T-helper 2 cell treated with Interferon-gamma antibody and Interleukin-4, amounts not matched to agents 5 μg/mL and 100 μg/mL, for 36 hours (primary cell): ENCODE results near the gene SERTAD2.
A peak's percentile ranks its signal among the peaks of the same experiment; 100 is the strongest.

Experiments
- DNase-seq: peaks from one replicate; pipeline ENCODE4 v3.0.0; 2021; ENCODE audit warnings: low spot score
- H3K27ac Mint-ChIP-seq: one replicate; pipeline ENCODE4 v1.8.0; 2021; ENCODE audit warnings: mild to moderate bottlenecking, mixed read lengths
- H3K27me3 Mint-ChIP-seq: one replicate; pipeline ENCODE4 v1.8.0; 2021; ENCODE audit warnings: low read depth, mixed read lengths
- H3K36me3 Mint-ChIP-seq: one replicate; pipeline ENCODE4 v1.8.0; 2021; ENCODE audit warnings: low read depth, mixed read lengths
- H3K4me1 Mint-ChIP-seq: one replicate; pipeline ENCODE4 v1.8.0; 2021; ENCODE audit warnings: low read depth, mixed read lengths
- H3K4me3 Mint-ChIP-seq: one replicate; pipeline ENCODE4 v1.8.0; 2022; ENCODE audit warnings: mild to moderate bottlenecking, moderate library complexity, mixed read lengths
- H3K9me3 Mint-ChIP-seq: one replicate; pipeline ENCODE4 v1.8.0; 2021; ENCODE audit warnings: mixed read lengths

SERTAD2 gene

DNA sequence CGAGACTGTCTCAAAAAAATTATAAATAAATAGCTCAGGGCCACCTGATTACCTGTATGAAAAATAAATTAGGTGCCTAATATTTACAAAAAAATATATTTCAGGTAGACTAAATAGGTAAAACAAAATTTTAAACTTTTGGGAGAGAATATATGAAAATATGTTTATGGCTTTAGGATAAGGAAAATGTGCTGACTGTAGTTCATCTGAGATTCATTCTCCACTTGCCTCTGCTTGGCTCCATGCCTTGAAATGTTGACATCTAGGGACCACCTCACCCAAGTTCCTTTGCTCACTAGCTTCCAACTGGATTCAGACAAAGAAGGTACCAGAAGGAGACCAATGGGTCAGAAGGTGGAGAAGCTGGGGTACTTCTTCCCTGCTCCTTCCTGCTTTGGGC lies 9.7 kb upstream of the SERTAD2 start:
- no peak overlapping the region for H3K27ac Mint-ChIP-seq
- peaks cover 9% of the 10 kb centered on the region for H3K36me3 Mint-ChIP-seq
- no peak for DNase-seq
- H3K9me3 Mint-ChIP-seq, result no peaks in the 10 kb centered on the region
- H3K4me3 Mint-ChIP-seq, result no peak overlapping the region
- peaks cover 53% of the 10 kb centered on the region for H3K4me1 Mint-ChIP-seq
- H3K27me3 Mint-ChIP-seq, result no peaks in the 10 kb centered on the region

DNA sequence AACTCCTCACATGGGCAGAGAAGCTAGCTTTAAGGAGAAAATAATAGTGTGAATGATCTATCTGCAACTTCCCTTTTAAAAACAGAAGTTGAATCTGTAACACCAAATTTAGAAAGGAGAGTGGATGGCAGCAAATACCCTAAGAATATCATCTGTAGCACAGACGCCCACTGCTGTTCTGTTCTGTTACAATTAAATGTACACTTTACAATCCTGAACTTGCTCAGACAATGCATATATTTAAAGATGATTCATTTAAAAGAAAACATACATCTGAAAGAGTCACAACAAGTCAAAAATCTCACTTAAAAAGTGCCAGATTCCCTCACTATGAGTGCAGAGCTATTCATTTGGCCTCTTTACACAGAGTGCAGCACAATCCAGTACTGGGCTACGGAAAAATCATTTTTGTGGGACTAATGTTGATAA lies 8.0 kb upstream of the SERTAD2 start:
- H3K36me3 Mint-ChIP-seq, result peaks cover 4% of the 10 kb centered on the region
- H3K9me3 Mint-ChIP-seq, result no peaks in the 10 kb centered on the region
- H3K4me1 Mint-ChIP-seq, result peaks cover 44% of the 10 kb centered on the region
- no peak for DNase-seq
- H3K4me3 Mint-ChIP-seq, result no peak overlapping the region
- no peak overlapping the region for H3K27ac Mint-ChIP-seq
- no peaks in the 10 kb centered on the region for H3K27me3 Mint-ChIP-seq

DNA sequence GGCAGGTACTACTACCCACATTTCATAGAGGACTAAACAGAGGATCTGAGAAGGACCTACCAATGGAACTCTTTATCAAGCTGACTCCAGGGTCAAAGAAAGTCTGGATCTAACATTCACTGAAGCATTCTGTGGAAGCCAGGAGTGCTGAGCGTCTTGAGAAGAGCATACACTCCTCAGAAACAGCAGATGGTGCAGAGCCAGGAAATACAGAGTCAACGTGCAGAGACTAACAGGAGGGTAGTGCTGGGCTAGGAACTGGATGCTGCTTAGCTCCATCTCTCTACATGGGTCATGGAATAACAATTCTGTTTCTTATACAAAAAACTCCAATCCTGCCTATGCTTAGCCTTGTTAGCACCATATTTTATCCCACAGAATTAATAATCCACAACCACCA lies 5.5 kb upstream of the SERTAD2 start:
- Mint-ChIP-seq H3K27me3 (no peaks in the 10 kb centered on the region), H3K36me3 (peaks cover 4% of the 10 kb centered on the region), H3K4me1 (peaks cover 47% of the 10 kb centered on the region), H3K4me3 (no peak overlapping the region), H3K27ac (no peak overlapping the region), H3K9me3 (no peaks in the 10 kb centered on the region)
- DNase-seq, result no peak

DNA sequence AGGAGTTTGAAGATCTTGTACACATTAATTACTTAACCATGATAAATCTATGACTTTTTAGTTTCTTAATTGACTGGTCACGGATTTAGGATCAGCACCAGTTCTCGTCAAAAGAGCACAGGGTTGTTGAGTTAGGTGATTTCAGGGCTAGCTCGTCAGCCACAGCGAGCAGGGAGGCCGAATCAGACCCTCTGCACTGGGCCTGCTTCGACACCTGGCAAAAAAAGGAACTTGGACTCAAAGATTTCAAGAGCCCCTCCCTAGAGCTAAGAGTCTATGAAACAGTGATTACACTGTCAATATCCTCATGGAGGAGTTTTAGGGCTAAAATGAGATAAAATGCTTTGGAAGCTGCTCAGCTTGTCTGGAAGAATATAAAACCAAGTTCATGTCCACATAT lies 4.6 kb upstream of the SERTAD2 start:
- Mint-ChIP-seq H3K4me1 (peaks cover 41% of the 10 kb centered on the region), H3K27ac (no peak overlapping the region), H3K36me3 (peaks cover 4% of the 10 kb centered on the region), H3K9me3 (no peaks in the 10 kb centered on the region), H3K4me3 (no peak overlapping the region), H3K27me3 (no peaks in the 10 kb centered on the region)
- no peak for DNase-seq

DNA sequence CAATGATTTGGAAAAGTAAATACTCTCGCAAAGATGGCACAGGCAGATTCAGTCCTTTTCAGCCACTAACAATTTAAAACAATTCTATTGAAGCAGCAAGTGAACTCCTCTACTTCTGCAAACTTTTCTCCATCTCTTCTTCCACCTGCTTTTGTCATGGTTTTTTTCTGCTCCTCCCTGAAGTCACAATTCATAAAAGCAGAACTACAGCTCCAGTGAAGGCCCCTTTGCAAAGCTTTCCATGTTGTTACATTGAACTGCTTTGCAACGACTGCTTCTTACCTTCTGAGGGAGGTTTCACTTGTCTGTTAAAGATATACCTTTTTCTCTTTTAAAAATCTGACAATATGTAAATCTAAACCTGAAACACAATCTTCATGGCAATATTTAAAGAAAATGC lies 3.7 kb upstream of the SERTAD2 start:
- peaks cover 45% of the 10 kb centered on the region for H3K4me1 Mint-ChIP-seq
- no peak overlapping the region for H3K27ac Mint-ChIP-seq
- DNase-seq, result no peak
- no peaks in the 10 kb centered on the region for H3K9me3 Mint-ChIP-seq
- H3K27me3 Mint-ChIP-seq, result no peaks in the 10 kb centered on the region
- peaks cover 3% of the 10 kb centered on the region for H3K36me3 Mint-ChIP-seq
- H3K4me3 Mint-ChIP-seq, result no peak overlapping the region

DNA sequence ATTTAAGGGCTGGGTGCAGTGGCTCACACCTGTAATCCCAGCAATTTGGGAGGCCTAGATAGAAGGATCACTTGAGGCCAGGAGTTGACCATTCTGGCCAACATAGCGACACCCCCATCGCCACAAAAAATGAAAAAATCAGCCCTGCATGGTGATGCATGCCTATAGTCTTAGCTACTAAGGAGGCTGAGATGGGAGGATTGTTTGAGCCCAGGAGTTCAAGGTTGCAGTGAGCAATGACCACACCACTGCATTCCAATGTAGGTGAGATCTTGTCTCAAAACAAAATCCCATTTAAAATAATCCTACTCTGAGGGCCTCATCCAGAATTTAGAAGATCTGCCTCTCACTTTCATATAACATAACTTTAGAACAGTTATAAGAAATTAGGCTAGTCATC lies 2.7 kb upstream of the SERTAD2 start:
- Mint-ChIP-seq H3K27ac (no peak overlapping the region), H3K36me3 (peaks cover 3% of the 10 kb centered on the region), H3K4me3 (no peak overlapping the region), H3K27me3 (no peaks in the 10 kb centered on the region), H3K9me3 (no peaks in the 10 kb centered on the region), H3K4me1 (peaks cover 48% of the 10 kb centered on the region)
- DNase-seq, result no peak

DNA sequence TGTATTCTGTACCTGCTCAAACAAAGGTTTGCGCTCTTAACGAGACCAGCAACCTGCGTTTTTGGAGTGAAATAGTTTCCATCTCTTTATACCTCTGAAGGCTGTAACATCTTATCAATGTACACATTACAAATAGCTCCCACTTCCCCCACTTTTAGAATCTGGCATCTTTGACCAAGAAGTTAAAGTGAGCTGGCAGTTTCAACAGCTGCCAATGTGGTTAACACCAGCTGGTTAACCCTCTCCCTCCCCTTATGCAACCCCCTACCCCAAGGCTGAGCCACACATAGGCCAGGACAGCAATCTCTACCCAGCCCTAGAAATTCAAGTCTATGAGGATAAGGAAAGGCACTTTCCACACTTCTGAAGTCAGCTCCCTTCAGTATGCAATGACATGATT lies 2.2 kb upstream of the SERTAD2 start:
- H3K36me3 Mint-ChIP-seq, result peaks cover 3% of the 10 kb centered on the region
- peak overlapping the region; percentile 61 for H3K27ac Mint-ChIP-seq
- peaks cover 50% of the 10 kb centered on the region for H3K4me1 Mint-ChIP-seq
- no peaks in the 10 kb centered on the region for H3K9me3 Mint-ChIP-seq
- H3K27me3 Mint-ChIP-seq, result no peaks in the 10 kb centered on the region
- H3K4me3 Mint-ChIP-seq, result peak overlapping the region; percentile 84
- no peak for DNase-seq

DNA sequence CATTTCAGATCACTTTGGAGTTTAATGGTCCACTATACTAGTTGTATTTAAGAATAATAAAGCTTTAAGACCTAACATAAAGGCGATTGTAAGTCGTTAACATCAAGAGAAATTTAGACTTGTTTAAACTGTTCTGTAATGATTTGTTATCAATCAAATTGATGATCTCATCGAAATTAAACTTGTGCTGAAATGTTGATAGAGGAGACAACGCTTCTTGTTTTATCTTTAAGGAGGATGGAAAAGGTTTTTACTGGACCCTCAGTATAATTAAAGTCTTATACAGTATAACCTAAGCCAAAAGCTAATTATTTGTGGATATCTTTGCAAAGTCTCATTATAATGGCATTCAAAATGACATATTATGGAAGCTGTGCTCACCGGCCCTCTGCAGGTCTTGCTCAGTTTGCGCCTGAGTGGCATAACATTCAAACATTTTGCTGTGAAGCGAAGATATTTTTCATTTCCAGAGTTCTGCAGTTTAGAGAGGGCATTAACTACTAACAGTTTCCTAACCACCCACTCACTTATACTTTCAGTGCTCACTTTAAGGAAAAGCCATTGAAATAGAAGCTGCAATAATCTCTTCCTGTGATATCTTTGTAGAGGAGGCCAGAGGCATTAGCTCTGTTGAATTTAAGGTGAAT lies 1.4 kb upstream of the SERTAD2 start:
- peaks cover 3% of the 10 kb centered on the region for H3K36me3 Mint-ChIP-seq
- DNase-seq, result peak; percentile 54
- peaks cover 52% of the 10 kb centered on the region for H3K4me1 Mint-ChIP-seq

DNA sequence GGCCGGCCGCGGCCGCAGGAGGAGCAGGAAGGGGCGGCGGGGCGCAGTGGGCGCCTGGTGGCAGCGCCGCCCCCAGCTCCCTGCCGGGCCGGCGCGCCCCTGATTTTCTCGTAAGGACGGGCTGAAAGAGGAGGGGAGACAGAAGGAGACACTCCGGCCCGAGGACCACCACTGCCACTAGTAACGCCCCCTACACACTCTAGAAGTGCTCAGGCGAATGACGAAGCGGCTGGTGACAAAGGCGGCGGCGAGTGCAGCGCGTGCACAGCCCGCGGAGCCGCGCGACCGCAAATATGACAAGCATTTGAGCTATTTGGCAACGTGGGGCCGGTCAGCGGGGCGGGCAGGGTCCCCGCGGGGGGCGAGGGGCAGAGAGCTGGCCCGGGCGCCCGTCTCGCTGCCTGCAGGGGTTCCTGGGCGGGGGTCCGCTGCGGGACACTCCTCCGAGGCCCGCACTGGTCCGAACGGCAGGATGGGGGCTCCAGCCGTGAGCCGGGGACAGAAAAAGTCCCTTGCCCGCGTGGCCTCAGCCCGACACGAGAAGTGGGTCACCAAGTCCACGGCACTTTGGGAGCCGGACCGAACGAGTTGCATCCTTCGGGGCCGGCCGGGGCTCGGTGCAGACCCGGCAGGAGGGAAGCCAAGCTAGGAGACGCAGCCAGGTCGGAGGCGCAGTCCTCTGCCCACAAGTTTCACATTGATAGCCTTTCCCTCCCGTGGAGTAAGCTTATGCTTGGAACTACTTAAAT lies 524 bp upstream of the SERTAD2 start:
- peak; percentile 60 for DNase-seq
- Mint-ChIP-seq H3K9me3 (no peaks in the 10 kb centered on the region), H3K27me3 (no peaks in the 10 kb centered on the region), H3K36me3 (no peaks in the 10 kb centered on the region), H3K4me1 (peaks cover 52% of the 10 kb centered on the region), H3K27ac (peak overlapping the region; percentile 87), H3K4me3 (peak overlapping the region; percentile 84)

More for the DNA sequence above, 1.4 kb upstream of the SERTAD2 start:
- Mint-ChIP-seq H3K27me3 (no peaks in the 10 kb centered on the region), H3K27ac (peak overlapping the region; percentile 82), H3K4me3 (peak overlapping the region; percentile 84), H3K9me3 (no peaks in the 10 kb centered on the region)

DNA sequence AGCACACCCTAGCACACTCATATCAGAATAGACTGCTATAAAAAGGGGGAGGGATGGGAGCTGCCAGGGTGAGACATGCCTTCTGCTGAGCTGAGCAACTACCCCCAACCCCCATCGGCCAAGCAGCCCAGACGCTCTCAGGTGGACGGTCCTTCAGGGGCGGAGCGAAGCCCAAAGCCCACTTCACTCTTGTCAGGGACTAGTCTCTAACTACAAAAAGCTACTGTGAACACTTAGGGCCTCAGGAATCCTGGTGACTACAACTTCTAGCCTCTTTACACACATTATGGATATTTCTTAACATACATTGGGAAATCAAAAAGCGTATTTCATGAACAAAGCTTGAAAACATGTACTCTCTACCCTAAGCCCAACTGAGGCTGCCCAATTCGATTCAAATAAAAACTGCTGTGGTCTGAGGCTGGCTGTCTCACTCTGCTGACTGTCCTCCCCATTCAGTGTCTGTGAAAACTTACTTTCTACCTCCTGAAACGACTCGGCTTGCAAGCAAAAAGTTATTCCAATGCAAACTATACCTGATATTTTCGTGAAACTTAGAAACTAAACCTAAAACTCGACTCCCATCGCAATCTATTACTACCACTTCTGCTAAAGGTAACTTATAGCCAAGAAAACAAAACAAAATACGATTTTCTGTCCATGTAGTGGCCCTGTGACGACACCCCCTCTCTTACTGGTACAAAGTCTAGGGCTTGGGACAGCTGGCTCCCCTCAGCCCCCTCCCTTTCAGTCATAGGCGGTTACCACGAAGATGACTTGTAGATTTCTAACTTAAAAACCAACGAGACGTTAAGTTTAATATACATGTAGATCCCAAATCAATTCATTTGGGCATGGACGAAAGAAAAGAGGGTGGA lies 1.2 kb downstream of the SERTAD2 start:
- peak; percentile 32 for DNase-seq
- H3K4me3 Mint-ChIP-seq, result peak overlapping the region; percentile 90
- no peaks in the 10 kb centered on the region for H3K27me3 Mint-ChIP-seq
- peaks cover 58% of the 10 kb centered on the region for H3K4me1 Mint-ChIP-seq
- peaks cover 4% of the 10 kb centered on the region for H3K36me3 Mint-ChIP-seq
- H3K9me3 Mint-ChIP-seq, result no peaks in the 10 kb centered on the region
- H3K27ac Mint-ChIP-seq, result peak overlapping the region; percentile 87

DNA sequence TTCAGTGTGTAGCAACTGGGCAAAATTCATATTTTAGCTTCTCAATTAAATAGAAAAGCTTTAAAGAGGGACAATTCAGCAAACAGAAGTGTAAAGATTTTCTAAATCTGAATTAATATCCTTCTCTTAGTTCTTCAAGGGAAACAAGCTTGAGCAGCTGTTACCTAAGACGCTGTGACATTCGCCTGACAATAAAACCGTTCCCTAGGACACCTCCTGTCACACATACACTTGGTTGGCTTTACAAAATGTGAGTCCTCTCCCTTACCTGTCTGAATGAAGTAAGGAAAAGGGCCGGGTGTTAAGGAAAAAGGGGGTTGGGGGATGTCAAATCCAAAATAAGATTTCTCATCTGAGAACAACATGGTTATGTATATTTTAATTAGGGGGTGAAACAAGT lies 2.1 kb downstream of the SERTAD2 start:
- H3K4me1 Mint-ChIP-seq, result peaks cover 60% of the 10 kb centered on the region
- no peak for DNase-seq
- peaks cover 4% of the 10 kb centered on the region for H3K36me3 Mint-ChIP-seq
- H3K27me3 Mint-ChIP-seq, result no peaks in the 10 kb centered on the region
- H3K27ac Mint-ChIP-seq, result no peak overlapping the region
- peak overlapping the region; percentile 90 for H3K4me3 Mint-ChIP-seq
- no peaks in the 10 kb centered on the region for H3K9me3 Mint-ChIP-seq

DNA sequence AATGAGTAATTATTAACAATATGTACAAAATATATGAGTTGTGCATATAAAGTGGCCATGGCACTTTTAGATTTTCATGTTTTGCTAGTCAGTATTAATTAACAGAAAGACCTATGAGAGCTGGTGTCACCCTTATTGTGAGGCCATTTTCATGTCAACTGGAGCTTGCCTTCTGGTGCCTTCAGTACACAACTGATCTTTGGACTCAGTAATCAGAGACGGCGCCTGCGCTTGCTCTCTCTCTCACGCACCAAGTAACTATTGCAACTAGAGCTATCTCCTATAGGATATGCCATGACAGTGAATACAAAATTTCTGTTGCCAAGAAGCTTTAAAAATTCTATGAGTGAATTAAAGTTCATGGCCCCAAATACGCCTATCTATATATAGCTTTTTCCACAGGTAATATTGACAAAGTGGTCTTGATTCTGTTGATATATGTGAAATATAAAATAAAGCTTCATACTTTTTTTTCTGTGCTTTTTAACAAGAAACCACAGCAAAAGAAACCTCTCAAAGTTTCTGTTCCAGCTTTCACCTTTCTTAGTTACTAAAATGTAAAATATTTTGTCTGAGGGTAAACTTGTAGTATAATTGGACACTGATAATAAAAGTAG lies 2.9 kb downstream of the SERTAD2 start:
- Mint-ChIP-seq H3K36me3 (peaks cover 4% of the 10 kb centered on the region), H3K27me3 (no peaks in the 10 kb centered on the region), H3K4me3 (peak overlapping the region; percentile 46), H3K27ac (no peak overlapping the region), H3K4me1 (peaks cover 65% of the 10 kb centered on the region), H3K9me3 (no peaks in the 10 kb centered on the region)
- DNase-seq, result no peak

DNA sequence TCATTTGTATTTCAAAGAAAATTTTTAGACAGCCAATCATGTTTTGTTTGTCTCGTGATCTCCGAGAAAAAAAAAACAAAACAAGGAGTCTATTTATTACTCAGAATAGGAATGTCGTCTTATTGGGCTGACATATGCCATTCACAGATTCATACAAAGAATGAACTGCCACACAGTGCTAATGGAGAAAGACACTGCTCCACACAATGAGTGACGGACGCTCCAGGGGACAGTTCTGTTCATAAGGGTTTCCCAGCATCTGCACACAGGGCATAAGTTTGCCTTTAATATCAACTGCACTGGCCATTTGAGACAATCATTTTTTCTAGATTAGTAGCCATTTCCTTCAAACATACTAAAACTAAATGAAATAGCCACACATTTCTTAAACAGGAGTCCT lies 3.4 kb downstream of the SERTAD2 start:
- Mint-ChIP-seq H3K9me3 (no peaks in the 10 kb centered on the region), H3K36me3 (peaks cover 4% of the 10 kb centered on the region), H3K4me1 (peaks cover 59% of the 10 kb centered on the region), H3K27me3 (no peaks in the 10 kb centered on the region), H3K27ac (no peak overlapping the region), H3K4me3 (peak overlapping the region; percentile 46)
- DNase-seq, result no peak
